H9 (cell line): Measurements from ENCODE around the gene ZNF165. TPM values are rescaled to one million over a fixed set of nuclear protein-coding genes. Genes with fewer than 3 reads are reported as not detected.
A peak's percentile ranks its signal among the peaks of the same experiment; 100 is the strongest.

ENCODE experiments used
- DNase-seq: peaks from one replicate; pipeline ENCODE4 v3.0.0-alpha.2; 2017
- H2AFZ ChIP-seq: one replicate; pipeline ENCODE4 v1.6.1; 2013; ENCODE audit warnings: mild to moderate bottlenecking, low read length, control low read depth, moderate library complexity
- H2AK5ac ChIP-seq: 2 replicates; pipeline ENCODE4 v1.6.1; 2013; ENCODE audit warnings: low read length, control low read depth, mixed read lengths; ENCODE audit not compliant: insufficient read length
- H2BK120ac ChIP-seq: one replicate; pipeline ENCODE4 v1.6.1; 2013; ENCODE audit warnings: low read depth, mild to moderate bottlenecking, low read length, control low read depth, inconsistent platforms; ENCODE audit not compliant: poor library complexity, severe bottlenecking
- H2BK12ac ChIP-seq: 2 replicates; pipeline ENCODE4 v1.6.1; 2013; ENCODE audit warnings: low read length, control low read depth, mixed read lengths, low read depth; ENCODE audit not compliant: insufficient read length
- H2BK15ac ChIP-seq: 2 replicates; pipeline ENCODE4 v1.6.1; 2013; ENCODE audit warnings: low read depth, low read length, control low read depth
- H2BK20ac ChIP-seq: one replicate; pipeline ENCODE4 v1.6.1; 2013; ENCODE audit warnings: low read depth, mild to moderate bottlenecking, low read length, control low read depth, inconsistent platforms; ENCODE audit not compliant: poor library complexity, severe bottlenecking
- H2BK5ac ChIP-seq: 2 replicates; pipeline ENCODE4 v1.6.1; 2013; ENCODE audit warnings: low read length, control low read depth, mixed read lengths; ENCODE audit not compliant: insufficient read length
- H3K14ac ChIP-seq: 2 replicates; pipeline ENCODE4 v1.6.1; 2013; ENCODE audit warnings: low read length, control low read depth; ENCODE audit not compliant: insufficient read depth
- H3K18ac ChIP-seq: 2 replicates; pipeline ENCODE4 v1.6.1; 2013; ENCODE audit warnings: low read depth, mild to moderate bottlenecking, mixed read lengths, low read length, control low read depth; ENCODE audit not compliant: insufficient read length
- H3K23ac ChIP-seq: 2 replicates; pipeline ENCODE4 v1.6.1; 2013; ENCODE audit warnings: low read length, control low read depth, mixed read lengths, low read depth; ENCODE audit not compliant: insufficient read length
- H3K23me2 ChIP-seq: 2 replicates; pipeline ENCODE4 v1.6.1; 2013; ENCODE audit warnings: low read depth, mild to moderate bottlenecking, mixed read lengths, low read length, control low read depth; ENCODE audit not compliant: insufficient read length, poor library complexity, severe bottlenecking
- H3K27ac ChIP-seq: 2 replicates; pipeline ENCODE4 v1.5.1; 2013; ENCODE audit warnings: low read length, control low read depth, mixed read lengths, low read depth; ENCODE audit not compliant: insufficient read length
- H3K27me3 ChIP-seq: 2 replicates; pipeline ENCODE4 v1.6.1; 2013; ENCODE audit warnings: low read length, control low read depth, inconsistent platforms; ENCODE audit not compliant: insufficient read depth
- H3K4ac ChIP-seq: 2 replicates; pipeline ENCODE4 v1.6.1; 2013; ENCODE audit warnings: low read depth, mild to moderate bottlenecking, control low read depth, inconsistent platforms, low read length, moderate library complexity
- H3K4me1 ChIP-seq: 2 replicates; pipeline ENCODE4 v1.6.1; 2013; ENCODE audit warnings: low read length, control low read depth, inconsistent platforms; ENCODE audit not compliant: insufficient read depth
- H3K4me2 ChIP-seq: 2 replicates; pipeline ENCODE4 v1.6.1; 2013; ENCODE audit warnings: low read length, control low read depth, mixed read lengths; ENCODE audit not compliant: insufficient read length, insufficient read depth
- H3K56ac ChIP-seq: 2 replicates; pipeline ENCODE4 v1.6.1; 2013; ENCODE audit warnings: low read depth, mild to moderate bottlenecking, mixed read lengths, low read length, control low read depth; ENCODE audit not compliant: insufficient read length
- H3K79me1 ChIP-seq: 2 replicates; pipeline ENCODE4 v1.6.1; 2013; ENCODE audit warnings: low read depth, mild to moderate bottlenecking, moderate library complexity, low read length, control low read depth, inconsistent platforms; ENCODE audit not compliant: insufficient read depth, poor library complexity, severe bottlenecking
- H3K79me2 ChIP-seq: 2 replicates; pipeline ENCODE4 v1.6.1; 2013; ENCODE audit warnings: low read length, control low read depth, inconsistent platforms; ENCODE audit not compliant: insufficient read depth
- H3K9ac ChIP-seq: 2 replicates; pipeline ENCODE4 v1.6.1; 2013; ENCODE audit warnings: low read length, control low read depth, mixed read lengths; ENCODE audit not compliant: insufficient read length; ENCODE audit errors: extremely low read depth
- H3K9me3 ChIP-seq: one replicate; pipeline ENCODE4 v1.6.1; 2013; ENCODE audit warnings: low read depth, low read length, inconsistent platforms; ENCODE audit not compliant: control insufficient read depth
- H3T11ph ChIP-seq: one replicate; pipeline ENCODE4 v1.6.1; 2013; ENCODE audit warnings: mild to moderate bottlenecking, low read length, control low read depth, inconsistent platforms
- H4K20me1 ChIP-seq: one replicate; pipeline ENCODE4 v1.6.1; 2013; ENCODE audit not compliant: control insufficient read depth, insufficient read length, insufficient read depth
- H4K5ac ChIP-seq: 2 replicates; pipeline ENCODE4 v1.6.1; 2013; ENCODE audit warnings: low read depth, mild to moderate bottlenecking, mixed read lengths, low read length, control low read depth; ENCODE audit not compliant: insufficient read length
- H4K8ac ChIP-seq: replicated peaks from 2 replicates; pipeline ENCODE4 v1.6.1; 2013; ENCODE audit warnings: low read length, control low read depth, mixed read lengths, low read depth; ENCODE audit not compliant: insufficient read length
- H4K91ac ChIP-seq: 2 replicates; pipeline ENCODE4 v1.6.1; 2013; ENCODE audit warnings: low read depth, mild to moderate bottlenecking, moderate library complexity, mixed read lengths, low read length, control low read depth; ENCODE audit not compliant: insufficient read length
- H3K27ac Mint-ChIP-seq, 3 experiments: 2 replicates in 2 of 3; 3 replicates in 1 of 3; pipeline ENCODE4 v1.8.0; 2020 to 2021; ENCODE audit warnings: mixed read lengths in 3 of 3, mild to moderate bottlenecking in 1 of 3, moderate library complexity in 1 of 3
- H3K27me3 Mint-ChIP-seq: 2 replicates; pipeline ENCODE4 v1.8.0; 2021; ENCODE audit warnings: low read depth, mild to moderate bottlenecking, moderate library complexity, mixed read lengths
- H3K36me3 Mint-ChIP-seq, 3 experiments: 2 replicates in 2 of 3; 3 replicates in 1 of 3; pipeline ENCODE4 v1.8.0; 2020 to 2021; ENCODE audit warnings: low read depth in 3 of 3, mixed read lengths in 3 of 3; ENCODE audit not compliant: insufficient read depth in 1 of 3
- H3K4me1 Mint-ChIP-seq, 2 experiments: 2 replicates each; pipeline ENCODE4 v1.8.0; 2020; ENCODE audit warnings: mixed read lengths in 2 of 2
- H3K4me3 Mint-ChIP-seq, 2 experiments: 2 replicates in 1 of 2; 3 replicates in 1 of 2; pipeline ENCODE4 v1.8.0; 2020 to 2021; ENCODE audit warnings: mild to moderate bottlenecking in 2 of 2, mixed read lengths in 2 of 2, moderate library complexity in 1 of 2
- H3K9me3 Mint-ChIP-seq, 2 experiments: 2 replicates in 1 of 2; 3 replicates in 1 of 2; pipeline ENCODE4 v1.8.0; 2020; ENCODE audit warnings: mild to moderate bottlenecking in 2 of 2, mixed read lengths in 2 of 2, moderate library complexity in 1 of 2
- CTCF ChIP-seq: fragments of 200-600 bp; sonication (generic); conservative IDR thresholded peaks from 3 replicates; pipeline ENCODE4 v1.8.0; 2021; ENCODE audit warnings: antibody characterized with exemption, mild to moderate bottlenecking
- WGBS: extraction: QIAGEN DNeasy Blood & Tissue Kit; methylation state at CpG from one replicate; pipeline ENCODE4 v1.1.7; 2013; ENCODE audit warnings: missing lambda C conversion rate, low lambda C conversion rate, mixed read lengths; ENCODE audit not compliant: insufficient read length; ENCODE audit errors: extremely low coverage; 5-methylcytosine and 5-hydroxymethylcytosine counted together
- total RNA-seq: library from RNA; stranded (reverse); gene quantifications from 2 replicates; pipeline ENCODE4 v1.2.1, GENCODE V29; 2021

The ZNF165 gene
- total RNA-seq, 1 experiment from 2014 or later, result 5.8 TPM

GRCh38 chr6:28124971-28125353, 44.6 kb downstream of the ZNF165 start:
- no peaks in the 10 kb centered on the region for H3K27me3 Mint-ChIP-seq
- Histone ChIP-seq H4K8ac (no peak overlapping the region), H3K9me3 (no peaks in the 10 kb centered on the region), H2BK20ac (no peak overlapping the region), H2AFZ (no peak overlapping the region), H4K20me1 (no peaks in the 10 kb centered on the region), H3K18ac (no peak overlapping the region), H2BK5ac (no peak overlapping the region), H3K9ac (peak overlapping the region; percentile 80), H3K23me2 (no peaks in the 10 kb centered on the region), H3K14ac (no peak overlapping the region), H3K4ac (no peak overlapping the region), H2BK15ac (no peak overlapping the region), H3K27me3 (no peaks in the 10 kb centered on the region), H3T11ph (no peak overlapping the region), H2BK120ac (no peak overlapping the region), H4K5ac (no peak overlapping the region), H3K23ac (no peak overlapping the region), H4K91ac (no peak overlapping the region), H3K79me1 (peaks cover 3% of the 10 kb centered on the region), H3K4me2 (peak overlapping the region; percentile 60), H3K27ac (no peak overlapping the region), H3K4me1 (no peaks in the 10 kb centered on the region), H3K79me2 (peaks cover 3% of the 10 kb centered on the region; the same call in 1 of the 2 replicates), H2BK12ac (no peak overlapping the region), H3K56ac (no peak overlapping the region), H2AK5ac (no peak overlapping the region)
- peak overlapping the region; percentile 86 to 98 (median 98); a peak in 5 of 7 replicates for H3K27ac Mint-ChIP-seq
- H3K4me1 Mint-ChIP-seq, result peaks cover 12% of the 10 kb centered on the region in 2 experiments
- no peak for DNase-seq
- WGBS, result no CpG with 5 or more reads among the region's 6 CpGs
- H3K9me3 Mint-ChIP-seq, result no peaks in the 10 kb centered on the region
- TF ChIP-seq CTCF, result no peak
- H3K36me3 Mint-ChIP-seq, result peaks cover 10 to 55% (median 41%) of the 10 kb centered on the region in 3 experiments; a peak in 6 of 7 replicates
- peak overlapping the region; percentile 98 to 99 for H3K4me3 Mint-ChIP-seq
